ENCODE data around the gene SEC16A.

SEC16A gene

DNA sequence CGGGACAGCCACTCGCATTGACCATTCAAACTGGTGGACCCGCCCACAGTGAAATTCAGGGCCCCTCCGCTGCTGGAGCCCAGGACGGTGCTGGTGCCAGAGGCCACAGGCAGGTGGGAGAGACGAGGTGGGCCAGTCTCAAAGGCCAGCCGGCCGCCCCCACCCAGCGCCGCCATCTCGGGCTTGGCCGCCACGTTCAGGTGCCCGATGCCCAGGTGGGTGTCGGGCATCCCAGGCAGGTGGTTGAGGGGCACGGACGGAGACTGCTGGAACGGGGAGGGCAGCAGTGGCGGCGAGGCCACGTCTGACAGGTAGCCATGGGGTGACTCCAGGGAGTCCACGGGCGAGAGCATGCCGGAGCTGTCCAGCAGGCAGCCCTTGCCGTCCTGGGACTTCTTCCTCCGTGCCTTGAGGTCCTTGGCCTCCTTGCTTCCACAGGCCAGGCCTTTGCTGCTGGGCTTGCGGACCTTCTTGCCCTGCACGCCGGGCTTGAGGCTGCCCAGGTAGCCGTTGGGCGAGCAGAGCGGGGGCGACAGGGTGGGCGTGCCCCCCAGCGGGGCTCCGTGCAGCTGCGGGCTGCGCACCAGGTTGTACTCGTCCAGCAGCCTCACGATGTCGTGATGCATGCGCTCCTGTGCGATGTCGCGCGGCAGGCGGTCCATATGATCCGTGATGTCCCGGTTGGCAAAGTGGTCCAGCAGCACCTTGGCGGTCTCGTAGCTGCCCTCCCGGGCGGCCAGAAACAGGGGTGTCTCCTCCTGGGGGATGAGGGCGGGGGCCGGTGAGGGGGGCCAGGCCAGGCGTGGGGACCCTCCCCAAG lies 14.2 kb upstream of the SEC16A start:
- no peak for DNase-seq
- H3K9me3 ChIP-seq (ENCODE audit: severe bottlenecking), result no peaks in the 10 kb centered on the region
- H3K27ac ChIP-seq, result no peak overlapping the region
- no peak overlapping the region for H3K4me3 ChIP-seq (ENCODE audit: low read depth, low read length)
- no peaks in the 10 kb centered on the region for H3K27me3 ChIP-seq (ENCODE audit: insufficient read depth, low read depth, severe bottlenecking)
- TF ChIP-seq, protein P1, sequence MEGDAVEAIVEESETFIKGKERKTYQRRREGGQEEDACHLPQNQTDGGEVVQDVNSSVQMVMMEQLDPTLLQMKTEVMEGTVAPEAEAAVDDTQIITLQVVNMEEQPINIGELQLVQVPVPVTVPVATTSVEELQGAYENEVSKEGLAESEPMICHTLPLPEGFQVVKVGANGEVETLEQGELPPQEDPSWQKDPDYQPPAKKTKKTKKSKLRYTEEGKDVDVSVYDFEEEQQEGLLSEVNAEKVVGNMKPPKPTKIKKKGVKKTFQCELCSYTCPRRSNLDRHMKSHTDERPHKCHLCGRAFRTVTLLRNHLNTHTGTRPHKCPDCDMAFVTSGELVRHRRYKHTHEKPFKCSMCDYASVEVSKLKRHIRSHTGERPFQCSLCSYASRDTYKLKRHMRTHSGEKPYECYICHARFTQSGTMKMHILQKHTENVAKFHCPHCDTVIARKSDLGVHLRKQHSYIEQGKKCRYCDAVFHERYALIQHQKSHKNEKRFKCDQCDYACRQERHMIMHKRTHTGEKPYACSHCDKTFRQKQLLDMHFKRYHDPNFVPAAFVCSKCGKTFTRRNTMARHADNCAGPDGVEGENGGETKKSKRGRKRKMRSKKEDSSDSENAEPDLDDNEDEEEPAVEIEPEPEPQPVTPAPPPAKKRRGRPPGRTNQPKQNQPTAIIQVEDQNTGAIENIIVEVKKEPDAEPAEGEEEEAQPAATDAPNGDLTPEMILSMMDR (IDR thresholded peaks at IDR 0.05; ENCODE audit: low read depth, low read length), result no peak
- peaks cover 62% of the 10 kb centered on the region for H3K36me3 ChIP-seq

GRCh38 chr9:136496181-136496580 lies 13.3 kb upstream of the SEC16A start:
- Histone ChIP-seq H3K27me3 (ENCODE audit: insufficient read depth, low read depth, severe bottlenecking) (no peaks in the 10 kb centered on the region), H3K9me3 (ENCODE audit: severe bottlenecking) (no peaks in the 10 kb centered on the region), H3K27ac (no peak overlapping the region), H3K36me3 (peaks cover 53% of the 10 kb centered on the region), H3K4me3 (ENCODE audit: low read depth, low read length) (no peak overlapping the region)
- DNase-seq, result no peak
- TF ChIP-seq, protein P1 (IDR thresholded peaks at IDR 0.05; ENCODE audit: low read depth, low read length), result no peak

GRCh38 chr9:136495238-136495800 lies 12.5 kb upstream of the SEC16A start:
- Histone ChIP-seq H3K36me3 (peaks cover 45% of the 10 kb centered on the region), H3K27ac (no peak overlapping the region), H3K9me3 (ENCODE audit: severe bottlenecking) (no peaks in the 10 kb centered on the region), H3K27me3 (ENCODE audit: insufficient read depth, low read depth, severe bottlenecking) (no peaks in the 10 kb centered on the region), H3K4me3 (ENCODE audit: low read depth, low read length) (no peak overlapping the region)
- no peak for DNase-seq
- TF ChIP-seq, protein P1 (IDR thresholded peaks at IDR 0.05; ENCODE audit: low read depth, low read length), result no peak

GRCh38 chr9:136494531-136495215 lies 11.8 kb upstream of the SEC16A start:
- no peak overlapping the region for H3K4me3 ChIP-seq (ENCODE audit: low read depth, low read length)
- H3K27ac ChIP-seq, result no peak overlapping the region
- no peaks in the 10 kb centered on the region for H3K9me3 ChIP-seq (ENCODE audit: severe bottlenecking)
- no peak for DNase-seq
- H3K36me3 ChIP-seq, result peaks cover 38% of the 10 kb centered on the region
- H3K27me3 ChIP-seq (ENCODE audit: insufficient read depth, low read depth, severe bottlenecking), result no peaks in the 10 kb centered on the region
- TF ChIP-seq, protein P1 (IDR thresholded peaks at IDR 0.05; ENCODE audit: low read depth, low read length), result no peak

- Histone ChIP-seq H3K27me3 (ENCODE audit: insufficient read depth, low read depth, severe bottlenecking) (no peaks in the 10 kb centered on the region), H3K4me3 (ENCODE audit: low read depth, low read length) (no peak overlapping the region), H3K9me3 (ENCODE audit: severe bottlenecking) (no peaks in the 10 kb centered on the region), H3K36me3 (peaks cover 32% of the 10 kb centered on the region), H3K27ac (no peak overlapping the region)
- TF ChIP-seq, protein P1 (IDR thresholded peaks at IDR 0.05; ENCODE audit: low read depth, low read length), result no peak
- no peak for DNase-seq
Measured at GRCh38 chr9:136494012-136494411, 11.2 kb upstream of the SEC16A start.

Data from WERI-Rb-1 (cell line).